GM18508 (cell line): Measurements from ENCODE around the gene PTBP3.
"Not testable (repeated sequence)": the region's sequence is repeated elsewhere in the genome, so short reads cannot be mapped to it uniquely, and the experiment has no call there.

Experiments used
- ATAC-seq: cut with Tn5 transposase; IDR thresholded peaks from one replicate; pipeline ENCODE4 v1.9.1; 2021; ENCODE audit warnings: moderate number of reproducible peaks; ENCODE audit not compliant: insufficient read depth, unreplicated experiment

Gene PTBP3

GRCh38 chr9:112279501-112279900, 53.9 kb downstream of the PTBP3 start:
- no peak for ATAC-seq

DNA sequence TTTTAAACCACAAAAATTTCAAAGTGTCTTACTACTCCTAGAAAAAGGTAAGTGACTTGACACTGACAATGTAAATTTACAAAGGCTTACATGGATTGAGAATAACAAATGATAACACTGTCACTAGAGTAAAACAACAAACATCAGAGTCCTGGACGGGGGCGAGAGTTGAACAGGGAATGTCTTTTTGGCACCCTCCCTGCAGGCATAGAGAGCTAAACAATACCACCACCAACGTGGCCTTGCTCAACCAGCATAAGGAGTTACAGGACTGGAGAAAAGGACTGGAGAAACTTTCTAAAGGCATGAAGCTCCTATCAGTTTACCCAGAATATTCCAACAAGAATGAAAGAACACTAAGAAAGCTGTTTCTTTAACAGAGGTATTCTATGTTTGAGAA, 55.3 kb downstream of the PTBP3 start:
- no peak for ATAC-seq

DNA sequence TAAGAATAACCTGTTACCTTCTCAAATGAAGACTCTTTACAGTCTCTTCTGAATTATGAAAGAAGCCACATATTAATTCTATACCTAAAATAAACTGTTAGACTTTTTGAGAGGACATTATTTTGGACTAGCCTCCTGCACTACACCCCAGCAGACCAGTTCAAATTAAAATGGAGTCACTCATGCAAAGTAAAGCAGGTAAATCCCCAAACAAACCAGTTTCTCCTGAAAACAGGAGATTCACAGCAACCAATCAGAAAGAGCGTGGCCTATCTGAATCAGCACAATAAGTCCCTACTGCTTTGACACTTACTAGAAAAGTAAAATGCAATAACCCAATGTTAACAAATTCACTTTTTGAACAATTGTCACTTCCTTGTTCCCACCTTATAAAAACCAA, 58.8 kb downstream of the PTBP3 start:
- ATAC-seq, result no peak

GRCh38 chr9:112273876-112274275, 59.5 kb downstream of the PTBP3 start:
- ATAC-seq, result no peak

DNA sequence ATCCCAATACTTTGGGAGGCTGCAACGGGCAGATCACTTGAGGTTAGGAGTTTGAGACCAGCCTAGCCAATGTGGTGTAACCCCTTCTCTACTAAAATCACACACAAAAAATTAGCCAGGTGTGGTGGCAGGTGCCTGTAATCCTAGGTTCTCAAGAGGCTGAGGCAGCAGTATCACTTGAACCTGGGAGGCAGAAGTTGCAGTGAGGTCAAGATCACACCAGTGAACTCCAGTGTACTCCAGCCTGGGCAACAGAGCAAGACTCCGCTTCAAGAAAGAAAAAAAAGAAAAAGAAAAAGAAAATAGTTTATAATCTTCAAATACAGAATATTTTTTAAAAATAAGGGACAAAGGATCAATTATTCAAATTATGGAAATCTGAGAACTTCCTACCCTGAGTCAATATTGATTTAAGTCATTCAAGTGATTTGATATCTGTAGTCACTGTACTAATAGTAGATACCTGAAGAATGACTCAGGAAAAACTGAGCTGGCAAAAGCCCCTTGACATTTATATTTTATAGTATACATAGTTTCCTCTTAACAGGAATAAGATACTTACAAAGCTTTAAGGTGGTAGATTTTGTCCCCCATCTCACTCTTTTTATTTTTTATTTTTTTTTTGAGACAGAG, 61.8 kb downstream of the PTBP3 start:
- no peak for ATAC-seq

DNA sequence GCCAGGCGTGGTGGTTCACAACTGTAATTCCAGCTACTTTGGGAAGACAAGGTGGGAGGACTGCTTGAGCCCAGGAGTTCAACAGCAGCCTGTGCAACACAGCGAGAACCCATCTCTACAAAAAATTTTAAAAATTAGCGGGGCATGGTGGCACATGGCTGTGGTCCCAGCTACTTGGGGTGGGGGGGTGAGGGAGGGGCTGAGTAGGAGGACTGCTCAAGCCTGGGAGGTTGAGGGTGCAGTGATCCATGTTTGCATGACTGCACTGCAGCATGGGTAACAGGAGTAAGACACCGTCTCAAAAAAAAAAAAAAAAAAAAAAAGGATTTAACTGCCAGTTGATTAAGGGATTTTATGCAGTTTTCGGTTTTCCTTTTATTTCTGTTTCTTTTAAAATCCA, 65.0 kb downstream of the PTBP3 start:
- ATAC-seq, result no peak

- ATAC-seq, result not testable (repeated sequence)
These were observed 66.3 kb downstream of the PTBP3 start for GRCh38 chr9:112267086-112267485.

GRCh38 chr9:112265391-112265790, 68.0 kb downstream of the PTBP3 start:
- ATAC-seq, result no peak

DNA sequence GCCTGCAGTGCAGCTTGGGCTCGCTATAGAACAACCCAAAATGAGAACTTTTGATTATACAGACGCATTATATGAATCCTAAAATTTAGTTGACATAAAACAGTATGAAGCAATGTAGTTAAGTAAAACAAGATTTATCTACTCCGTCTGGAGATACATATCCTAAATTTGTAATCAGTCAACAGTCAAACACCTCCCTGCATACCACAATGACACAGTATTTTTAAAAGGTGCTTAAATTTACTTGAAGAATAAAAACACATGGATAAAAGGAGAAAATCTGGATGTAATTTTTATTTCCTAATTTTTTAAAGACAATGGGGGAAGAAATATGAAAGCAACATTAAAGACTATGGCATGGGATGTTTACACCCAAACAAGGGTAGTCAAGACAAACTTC, 70.8 kb downstream of the PTBP3 start:
- no peak for ATAC-seq

- no peak for ATAC-seq
These were observed 72.3 kb downstream of the PTBP3 start for GRCh38 chr9:112261133-112261532.

DNA sequence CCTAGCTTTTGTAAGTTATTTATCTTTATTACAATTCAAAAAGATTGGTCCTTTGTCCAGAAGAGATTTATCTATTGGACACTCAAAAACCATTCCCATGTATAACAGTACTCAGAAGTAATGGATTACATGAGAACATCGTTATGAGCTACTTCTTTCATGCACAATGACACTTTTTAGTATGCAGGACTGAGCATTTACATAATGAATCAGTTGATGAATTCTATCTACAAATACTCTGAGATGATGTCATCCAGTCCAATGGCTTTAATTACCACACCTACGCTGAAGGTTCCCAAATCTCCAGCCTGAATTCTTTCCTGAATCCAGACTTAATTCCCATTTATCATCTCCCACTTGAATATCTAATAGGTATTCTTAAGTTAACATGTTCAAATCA, 75.3 kb downstream of the PTBP3 start:
- ATAC-seq, result no peak

- ATAC-seq, result no peak
These were observed 81.2 kb downstream of the PTBP3 start for GRCh38 chr9:112252194-112252593.

DNA sequence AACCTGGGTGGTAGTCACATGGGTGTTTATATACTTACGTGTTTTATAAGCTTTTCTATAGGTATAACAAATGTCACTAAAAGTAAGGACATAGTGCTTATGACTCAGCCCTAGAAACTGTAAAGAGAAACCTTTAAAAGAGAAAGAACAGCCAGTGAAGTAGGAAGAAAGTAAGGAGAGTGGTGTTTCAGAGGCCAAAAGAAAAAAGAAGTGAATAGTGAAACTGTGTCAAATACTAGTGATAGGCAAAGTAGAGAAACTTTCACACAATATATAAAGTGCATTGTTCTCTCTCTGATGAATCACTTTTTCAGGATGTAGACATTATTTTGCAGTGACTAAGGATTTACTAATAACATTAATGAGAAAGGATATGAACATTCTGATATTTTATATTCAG, 84.1 kb downstream of the PTBP3 start:
- ATAC-seq, result peak; percentile 56

DNA sequence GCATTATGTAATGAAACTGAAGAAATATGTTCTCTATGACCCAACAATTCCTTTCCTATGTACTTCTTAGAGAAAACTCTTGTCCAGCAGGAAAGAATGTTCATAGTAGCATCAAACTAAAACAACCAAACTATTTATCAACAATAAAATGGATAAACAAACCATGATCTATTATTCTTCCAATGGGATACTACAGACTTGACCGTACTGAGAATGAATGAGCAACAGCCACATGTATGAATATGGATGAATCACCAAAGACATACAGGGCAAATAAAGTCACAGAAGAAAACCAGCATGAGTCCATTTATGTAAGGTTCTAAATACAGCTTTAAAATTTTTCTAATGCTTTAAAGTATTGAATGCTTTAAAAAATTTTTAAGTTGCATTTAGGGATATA, 84.7 kb downstream of the PTBP3 start:
- no peak for ATAC-seq

GRCh38 chr9:112247090-112247489, 86.3 kb downstream of the PTBP3 start:
- ATAC-seq, result no peak

- ATAC-seq, result no peak
These were observed 88.3 kb downstream of the PTBP3 start for GRCh38 chr9:112245126-112245525.

DNA sequence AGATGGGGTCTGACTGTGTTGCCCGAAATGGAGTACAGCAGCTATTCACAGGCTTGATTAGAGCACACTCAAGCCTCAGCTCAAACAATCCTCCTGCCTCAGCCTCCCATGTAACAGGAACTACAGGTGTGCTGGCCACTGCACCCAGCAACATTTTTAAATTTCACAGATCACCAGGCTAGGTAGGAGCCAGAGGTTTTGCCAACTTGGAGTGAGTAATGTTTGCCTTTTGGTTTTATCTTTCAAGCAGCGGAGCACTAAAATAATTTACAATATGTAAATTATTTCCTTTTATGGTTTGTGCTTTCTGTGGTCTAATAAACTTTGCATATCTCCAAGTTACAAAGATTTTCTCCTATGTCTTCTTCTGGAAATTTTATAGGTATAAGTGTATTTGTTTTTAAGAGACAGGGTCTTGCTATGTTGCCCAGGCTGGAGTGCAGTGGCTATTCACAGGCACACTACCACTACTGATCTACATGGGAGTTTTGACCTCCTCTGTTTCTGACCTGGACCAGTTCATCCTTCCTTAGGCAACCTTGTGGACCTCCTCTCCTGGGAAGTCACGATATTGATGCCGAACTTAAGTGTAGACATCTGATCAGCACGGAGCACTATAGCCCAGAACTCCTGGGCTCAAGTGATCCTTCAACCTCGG, 91.1 kb downstream of the PTBP3 start:
- ATAC-seq, result no peak

DNA sequence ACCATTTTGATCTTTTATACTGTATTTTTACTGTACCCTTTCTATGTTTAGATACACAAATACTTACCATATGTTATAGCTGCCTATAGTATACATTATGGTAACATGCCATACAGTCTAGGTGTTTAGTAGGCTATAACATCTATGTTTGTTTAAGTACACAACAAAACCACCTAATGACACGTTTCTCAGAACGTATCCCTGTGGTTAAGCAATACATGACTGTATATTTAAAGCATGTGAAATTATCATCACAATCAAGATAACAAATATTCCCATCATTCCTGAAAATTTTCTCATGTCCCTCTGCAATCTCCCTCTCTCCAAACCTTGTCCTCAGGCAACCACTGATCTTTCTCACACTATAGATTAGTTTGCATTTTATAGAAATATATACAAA, 91.9 kb downstream of the PTBP3 start:
- ATAC-seq, result no peak

- no peak for ATAC-seq
These were observed 93.7 kb downstream of the PTBP3 start for GRCh38 chr9:112239708-112240107.

GRCh38 chr9:112239284-112239683, 94.1 kb downstream of the PTBP3 start:
- no peak for ATAC-seq

DNA sequence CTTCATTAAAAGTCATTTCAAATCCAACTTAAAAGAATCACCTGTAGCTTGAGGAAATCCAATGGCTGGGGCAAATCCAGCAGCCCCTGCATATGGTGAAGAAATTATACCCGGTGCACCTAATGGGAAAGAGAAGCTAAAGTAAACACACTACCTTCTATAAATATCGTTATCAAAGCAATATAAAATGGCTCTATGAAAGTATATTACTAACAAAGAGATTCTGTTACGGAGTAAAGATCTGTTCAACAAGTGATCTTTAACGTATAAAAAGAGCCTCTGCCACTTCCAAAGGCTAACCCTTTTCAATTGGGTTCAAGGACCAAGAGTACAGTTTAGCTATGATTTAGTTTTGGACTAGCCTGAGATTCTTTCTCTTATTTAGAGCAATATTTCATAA, 98.6 kb downstream of the PTBP3 start:
- ATAC-seq, result no peak

DNA sequence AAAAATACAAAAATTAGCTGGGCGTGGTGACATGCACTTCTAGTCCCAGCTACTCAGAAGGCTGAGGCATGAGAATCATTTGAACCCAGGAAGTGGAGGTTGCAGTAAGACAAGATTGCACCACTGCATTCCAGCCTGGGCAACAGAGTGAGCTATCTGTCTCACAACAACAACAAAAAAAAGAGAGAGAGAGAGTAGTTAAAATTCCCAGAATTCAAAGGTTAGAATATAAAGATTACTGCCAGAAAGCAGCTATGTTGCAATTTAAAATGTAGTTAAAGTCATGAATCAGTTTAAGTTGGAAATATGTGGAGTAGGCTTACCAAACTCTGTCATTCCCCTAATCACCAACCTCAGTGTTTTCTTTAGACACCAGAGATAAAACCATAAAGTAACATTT, 99.7 kb downstream of the PTBP3 start:
- ATAC-seq, result no peak
